Measurements from ENCODE around the gene TLR1.
"Not testable (repeated sequence)": the region's sequence is repeated elsewhere in the genome, so short reads cannot be mapped to it uniquely, and the experiment has no call there.

Gene TLR1, protein sequence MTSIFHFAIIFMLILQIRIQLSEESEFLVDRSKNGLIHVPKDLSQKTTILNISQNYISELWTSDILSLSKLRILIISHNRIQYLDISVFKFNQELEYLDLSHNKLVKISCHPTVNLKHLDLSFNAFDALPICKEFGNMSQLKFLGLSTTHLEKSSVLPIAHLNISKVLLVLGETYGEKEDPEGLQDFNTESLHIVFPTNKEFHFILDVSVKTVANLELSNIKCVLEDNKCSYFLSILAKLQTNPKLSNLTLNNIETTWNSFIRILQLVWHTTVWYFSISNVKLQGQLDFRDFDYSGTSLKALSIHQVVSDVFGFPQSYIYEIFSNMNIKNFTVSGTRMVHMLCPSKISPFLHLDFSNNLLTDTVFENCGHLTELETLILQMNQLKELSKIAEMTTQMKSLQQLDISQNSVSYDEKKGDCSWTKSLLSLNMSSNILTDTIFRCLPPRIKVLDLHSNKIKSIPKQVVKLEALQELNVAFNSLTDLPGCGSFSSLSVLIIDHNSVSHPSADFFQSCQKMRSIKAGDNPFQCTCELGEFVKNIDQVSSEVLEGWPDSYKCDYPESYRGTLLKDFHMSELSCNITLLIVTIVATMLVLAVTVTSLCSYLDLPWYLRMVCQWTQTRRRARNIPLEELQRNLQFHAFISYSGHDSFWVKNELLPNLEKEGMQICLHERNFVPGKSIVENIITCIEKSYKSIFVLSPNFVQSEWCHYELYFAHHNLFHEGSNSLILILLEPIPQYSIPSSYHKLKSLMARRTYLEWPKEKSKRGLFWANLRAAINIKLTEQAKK

DNA sequence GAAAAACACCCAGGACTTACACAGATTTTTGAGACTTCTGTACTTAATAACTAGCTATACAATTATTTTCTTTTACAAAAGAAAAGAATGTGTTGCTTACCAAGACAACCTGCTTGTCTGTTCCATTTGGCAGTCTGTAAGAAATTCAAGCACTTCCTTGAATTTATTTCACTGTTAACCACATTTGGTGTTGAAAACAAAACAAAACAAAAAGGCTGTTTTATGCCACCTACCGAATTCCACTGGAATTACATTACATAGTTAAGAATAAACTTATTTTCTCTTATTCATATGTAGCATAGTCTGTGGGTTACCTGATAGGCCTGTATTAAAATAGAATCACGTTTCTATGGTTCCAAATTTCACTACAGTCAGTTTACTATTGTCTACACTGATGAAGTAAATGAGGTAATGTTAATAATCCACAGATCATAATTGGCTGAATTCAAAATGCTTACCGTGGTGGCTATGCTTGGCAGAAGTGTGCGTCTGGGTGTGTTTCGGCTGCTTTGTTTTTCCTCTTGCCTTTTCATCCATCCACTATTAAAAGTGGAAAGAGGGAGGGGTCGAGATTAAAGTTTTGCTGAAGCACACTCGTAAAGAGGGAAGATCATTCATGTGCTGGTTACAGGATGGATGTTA is at the start of gene TLR1:
Gene TLR1 (minus strand): TSS at position 138 of the 642 bp plus-strand sequence. CDS start 5,960 bp downstream, outside the sequence.
- no peak for DNase-seq

DNA sequence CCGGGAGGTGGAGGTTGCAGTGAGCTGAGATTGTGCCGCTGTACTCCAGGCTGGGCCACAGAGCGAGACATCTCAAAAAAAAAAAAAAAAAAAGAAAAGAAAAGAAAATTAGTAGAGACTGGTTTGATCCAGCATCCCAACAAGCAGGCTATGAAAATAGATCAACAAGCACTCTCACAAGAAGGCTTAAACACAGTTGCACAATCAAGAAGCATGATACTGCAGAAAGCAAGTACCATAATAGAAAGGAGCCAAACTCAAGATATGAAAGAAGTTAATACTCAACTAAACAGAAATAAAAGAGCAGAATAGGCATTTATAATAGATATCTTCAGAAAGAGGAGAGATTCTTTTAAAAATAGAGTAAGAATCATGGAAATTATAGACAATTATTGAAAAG is 41.4 kb upstream of the TLR1 start:
- DNase-seq = no peak

DNA sequence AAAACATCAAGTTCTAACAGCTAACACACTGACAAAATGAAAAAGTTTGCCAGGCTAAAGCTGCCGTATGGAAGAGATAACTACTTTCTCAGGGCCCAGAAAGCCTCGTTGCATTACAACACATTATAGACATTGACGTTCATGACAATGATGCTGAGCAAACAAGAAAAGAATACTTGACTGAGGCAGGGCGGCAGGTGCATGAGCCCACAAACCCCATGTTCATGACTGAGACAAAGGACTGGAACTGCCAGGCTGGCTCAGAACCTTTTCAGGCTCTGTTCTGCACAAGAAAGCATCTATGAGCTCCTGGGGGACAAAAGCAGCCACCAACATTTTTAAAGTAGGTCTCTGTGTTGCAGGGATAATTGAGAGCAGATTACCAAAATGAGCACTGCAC is 38.4 kb upstream of the TLR1 start:
- no peak for DNase-seq

GRCh38 chr4:38837849-38838248 is 33.3 kb upstream of the TLR1 start:
- DNase-seq = no peak

GRCh38 chr4:38837334-38837733 is 32.7 kb upstream of the TLR1 start:
- DNase-seq = no peak

DNA sequence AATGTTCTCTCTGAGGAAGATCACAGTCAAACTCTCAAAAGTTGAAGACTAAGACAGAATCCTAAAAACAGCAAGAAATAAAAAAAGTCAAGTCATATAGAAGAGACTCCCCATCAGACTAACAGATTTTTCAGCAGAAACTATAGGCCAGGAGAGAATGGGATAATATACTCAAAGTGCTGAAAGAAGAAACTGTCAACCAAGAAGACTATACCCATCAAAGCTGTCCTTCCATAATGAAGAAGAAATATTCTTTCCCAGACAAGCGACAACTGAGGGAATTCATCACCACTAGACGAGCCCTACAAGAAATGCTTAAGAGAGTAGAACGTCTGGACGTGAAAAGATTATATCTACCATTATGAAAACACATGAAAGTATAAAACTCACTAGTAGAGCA is 30.0 kb upstream of the TLR1 start:
- DNase-seq = no peak

GRCh38 chr4:38832624-38833528 is 28.3 kb upstream of the TLR1 start:
- no peak for DNase-seq

GRCh38 chr4:38832206-38832605 is 27.6 kb upstream of the TLR1 start:
- DNase-seq = no peak

GRCh38 chr4:38831653-38832052 is 27.1 kb upstream of the TLR1 start:
- DNase-seq = no peak

DNA sequence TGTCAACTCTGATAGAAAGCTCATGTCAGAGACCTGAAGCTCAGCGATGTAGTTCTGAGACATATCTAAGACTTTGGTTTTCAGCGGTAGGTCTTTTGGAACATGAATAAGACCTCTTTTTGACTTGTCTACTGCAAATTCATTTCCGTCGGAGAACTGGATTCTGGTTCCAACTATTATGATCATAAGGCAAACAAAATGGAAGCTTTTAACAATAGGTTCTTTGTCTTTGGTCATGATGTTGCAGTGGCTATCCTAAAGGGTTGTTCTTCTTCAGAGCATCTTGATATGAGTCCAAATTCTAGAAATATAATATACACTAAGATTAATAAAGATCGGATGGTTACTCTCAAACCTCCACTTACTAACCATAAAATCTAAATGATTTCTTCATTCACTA is 24.6 kb upstream of the TLR1 start:
- no peak for DNase-seq

- DNase-seq = no peak
Observed at GRCh38 chr4:38823766-38824165, 19.2 kb upstream of the TLR1 start.

DNA sequence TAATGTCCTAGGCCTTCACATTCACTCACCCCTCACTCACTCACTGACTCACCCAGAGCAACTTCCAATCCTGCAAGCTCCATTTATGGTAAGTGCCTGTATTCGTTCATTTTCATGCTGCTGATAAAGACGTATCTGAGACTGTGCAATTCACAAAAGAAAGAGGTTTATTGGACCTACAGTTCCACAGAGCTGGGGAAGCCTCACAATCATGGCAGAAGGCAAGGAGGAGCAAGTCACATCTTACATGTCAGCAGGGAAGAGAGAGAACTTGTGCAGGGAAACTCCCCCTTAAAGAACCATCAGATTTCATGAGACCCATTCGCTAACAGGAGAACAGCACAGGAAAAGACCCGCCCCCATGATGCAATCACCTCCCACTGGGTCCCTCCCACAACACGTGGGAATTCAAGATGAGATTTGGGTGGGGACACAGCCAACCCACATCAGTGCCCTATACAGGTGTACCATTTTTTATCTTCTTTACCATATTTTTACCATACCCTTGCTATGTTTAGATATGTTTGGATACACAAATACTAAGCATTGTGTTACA is 18.2 kb upstream of the TLR1 start:
- no peak for DNase-seq

DNA sequence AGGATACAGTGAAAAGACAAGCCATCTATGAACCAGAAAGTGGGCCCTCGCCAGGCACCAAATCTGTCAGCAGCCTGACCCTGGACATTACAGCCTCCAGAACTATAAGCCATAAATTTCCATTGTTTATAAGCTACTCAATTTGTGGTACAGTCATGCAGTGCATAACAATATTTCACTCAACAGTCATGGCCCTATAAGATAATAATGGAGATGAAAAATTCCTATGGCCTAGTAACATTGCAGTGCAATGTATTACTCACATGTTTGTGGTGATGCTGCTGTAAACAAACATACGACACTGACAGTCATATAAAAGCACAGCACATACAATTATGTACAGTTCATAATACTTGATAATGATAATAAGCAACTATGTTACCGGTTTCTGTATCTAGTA is 17.1 kb upstream of the TLR1 start:
- no peak for DNase-seq

DNA sequence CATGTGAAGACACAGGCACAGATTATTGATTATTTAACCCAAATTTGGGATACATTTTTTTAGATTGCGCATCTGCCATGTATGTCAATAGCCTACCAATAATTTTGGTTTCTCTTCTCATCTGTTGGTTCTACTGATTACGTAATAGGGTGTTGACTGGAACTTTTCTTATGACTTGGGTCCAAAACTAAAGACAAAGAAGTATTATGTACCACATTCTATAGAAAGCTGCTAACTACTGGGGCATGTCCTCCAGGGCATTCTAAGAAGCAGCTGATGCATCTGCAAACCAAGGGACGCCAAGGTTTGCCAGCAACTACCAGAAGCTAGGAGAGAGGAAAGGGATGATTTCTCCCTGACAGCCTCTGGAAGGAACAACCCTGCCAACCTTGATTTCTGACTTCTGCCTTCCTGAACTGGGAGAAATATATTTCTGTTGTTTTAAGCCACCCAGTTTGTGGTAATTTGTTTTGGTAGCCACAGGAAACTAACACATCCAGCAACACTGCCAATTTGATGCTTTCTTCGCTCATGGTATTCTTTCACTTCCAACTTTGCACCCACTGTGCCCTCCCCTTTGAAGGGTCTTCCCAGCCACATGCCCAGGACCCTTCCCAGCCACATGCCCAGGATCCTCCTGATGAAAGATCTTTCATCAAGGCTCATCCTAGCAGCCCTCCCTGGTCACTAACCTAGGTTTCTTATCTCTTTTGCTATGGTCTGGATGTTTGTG is 15.9 kb upstream of the TLR1 start:
- no peak for DNase-seq

DNA sequence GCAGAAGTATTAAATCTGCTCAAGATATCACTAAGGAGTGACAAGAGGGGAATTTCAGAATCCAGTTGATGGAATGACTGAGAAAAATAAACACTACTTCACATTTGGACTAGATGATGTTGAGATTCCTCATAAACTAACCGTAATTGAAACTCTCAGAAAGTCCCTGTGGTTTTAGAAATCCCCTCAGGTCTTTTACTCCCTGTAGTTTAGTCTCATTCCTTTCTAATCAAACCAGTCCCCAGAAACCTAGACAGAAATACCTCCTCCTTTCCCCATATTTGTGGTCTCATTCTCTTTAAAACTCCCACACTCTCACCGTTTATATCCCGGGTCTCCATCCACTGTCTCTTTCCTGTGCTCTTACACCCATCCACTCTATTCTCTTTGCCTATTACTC is 15.0 kb upstream of the TLR1 start:
- no peak for DNase-seq

GRCh38 chr4:38818441-38818976 is 13.9 kb upstream of the TLR1 start:
- no peak for DNase-seq

DNA sequence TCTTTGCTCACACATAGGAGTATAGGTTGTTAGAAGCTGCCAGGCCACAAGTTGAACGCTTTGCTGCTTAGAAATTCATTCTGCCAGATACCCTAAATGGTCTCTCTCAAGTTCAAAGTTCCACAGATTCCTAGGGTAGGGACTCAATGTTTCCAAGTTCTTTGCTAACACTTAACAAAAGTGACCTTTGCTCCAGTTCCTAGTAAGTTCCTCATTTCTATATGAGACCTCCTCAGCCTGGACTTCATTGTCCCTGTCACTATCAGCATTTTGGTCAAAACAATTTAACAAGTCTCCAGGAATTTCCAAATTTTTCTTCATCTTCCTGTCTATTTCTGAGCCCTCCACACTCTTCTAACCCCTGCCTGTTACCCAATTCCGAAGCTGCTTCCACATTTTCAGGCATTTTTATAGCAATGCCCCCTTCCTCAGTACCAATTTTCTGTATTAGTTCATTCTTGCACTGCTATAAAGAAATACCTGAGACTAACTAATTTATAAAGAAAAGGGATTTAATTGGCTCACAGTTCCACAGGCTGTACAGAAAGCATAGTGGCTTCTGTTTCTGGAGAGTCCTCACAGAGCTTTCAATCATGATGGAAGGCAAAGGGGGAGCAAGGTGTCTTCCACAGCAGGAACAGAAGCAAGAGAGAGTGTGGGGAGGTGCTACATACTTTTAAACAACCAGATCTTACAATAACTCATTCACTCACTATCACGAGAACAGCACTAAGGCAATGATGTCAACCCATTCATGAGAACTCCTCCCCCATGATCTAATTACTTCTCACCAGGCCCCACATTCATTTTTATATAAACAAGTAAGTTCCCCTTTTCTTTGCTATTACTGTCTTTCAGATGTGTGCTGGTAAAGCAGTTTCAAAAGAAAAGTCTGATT is 11.5 kb upstream of the TLR1 start:
- no peak for DNase-seq

- DNase-seq = no peak
Observed at GRCh38 chr4:38814386-38814785, 9.8 kb upstream of the TLR1 start.

DNA sequence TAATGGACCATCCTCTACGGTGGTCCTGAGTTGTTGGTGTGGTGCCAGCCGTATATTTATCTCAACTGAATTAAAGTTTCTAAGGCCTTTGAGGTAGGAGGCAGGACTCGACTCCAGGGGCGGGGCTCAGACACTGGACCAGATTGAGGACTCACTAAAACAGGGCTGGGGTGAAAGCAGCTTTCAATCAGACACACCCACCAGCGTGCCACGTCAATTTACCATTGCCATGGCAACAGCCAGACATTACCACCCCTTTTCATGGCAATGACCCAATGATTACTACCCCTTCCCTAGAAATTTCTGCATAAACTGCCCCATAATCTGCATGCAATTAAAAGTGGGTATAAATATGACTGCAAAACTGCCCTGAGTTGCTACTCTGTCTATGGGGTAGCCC is 6.7 kb upstream of the TLR1 start:
- no peak for DNase-seq

DNA sequence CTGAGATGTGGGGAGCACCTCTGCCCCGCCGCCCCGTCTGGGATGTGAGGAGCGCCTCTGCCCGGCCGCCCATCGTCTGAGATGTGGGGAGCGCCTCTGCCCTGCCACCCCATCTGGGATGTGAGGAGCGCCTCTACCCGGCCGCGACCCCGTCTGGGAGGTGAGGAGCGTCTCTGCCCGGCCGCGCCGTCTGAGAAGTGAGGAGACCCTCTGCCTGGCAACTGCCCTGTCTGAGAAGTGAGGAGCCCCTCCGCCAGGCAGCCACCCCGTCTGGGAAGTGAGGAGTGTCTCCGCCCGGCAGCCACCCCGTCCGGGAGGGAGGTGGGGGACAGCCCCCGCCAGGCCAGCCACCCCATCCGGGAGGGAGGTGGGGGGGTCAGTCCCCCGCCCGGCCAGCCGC is 2.9 kb upstream of the TLR1 start:
- DNase-seq = not testable (repeated sequence)
